ENCODE data around the gene KRT78.

The KRT78 gene

GRCh38 chr12:52801773-52802172, 47.0 kb downstream of the KRT78 start:
- TF ChIP-seq, protein P1, sequence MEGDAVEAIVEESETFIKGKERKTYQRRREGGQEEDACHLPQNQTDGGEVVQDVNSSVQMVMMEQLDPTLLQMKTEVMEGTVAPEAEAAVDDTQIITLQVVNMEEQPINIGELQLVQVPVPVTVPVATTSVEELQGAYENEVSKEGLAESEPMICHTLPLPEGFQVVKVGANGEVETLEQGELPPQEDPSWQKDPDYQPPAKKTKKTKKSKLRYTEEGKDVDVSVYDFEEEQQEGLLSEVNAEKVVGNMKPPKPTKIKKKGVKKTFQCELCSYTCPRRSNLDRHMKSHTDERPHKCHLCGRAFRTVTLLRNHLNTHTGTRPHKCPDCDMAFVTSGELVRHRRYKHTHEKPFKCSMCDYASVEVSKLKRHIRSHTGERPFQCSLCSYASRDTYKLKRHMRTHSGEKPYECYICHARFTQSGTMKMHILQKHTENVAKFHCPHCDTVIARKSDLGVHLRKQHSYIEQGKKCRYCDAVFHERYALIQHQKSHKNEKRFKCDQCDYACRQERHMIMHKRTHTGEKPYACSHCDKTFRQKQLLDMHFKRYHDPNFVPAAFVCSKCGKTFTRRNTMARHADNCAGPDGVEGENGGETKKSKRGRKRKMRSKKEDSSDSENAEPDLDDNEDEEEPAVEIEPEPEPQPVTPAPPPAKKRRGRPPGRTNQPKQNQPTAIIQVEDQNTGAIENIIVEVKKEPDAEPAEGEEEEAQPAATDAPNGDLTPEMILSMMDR (IDR thresholded peaks at IDR 0.05; ENCODE audit: extremely low read depth, missing control alignments), result no peak
- DNase-seq (ENCODE audit: low spot score), result no peak

DNA sequence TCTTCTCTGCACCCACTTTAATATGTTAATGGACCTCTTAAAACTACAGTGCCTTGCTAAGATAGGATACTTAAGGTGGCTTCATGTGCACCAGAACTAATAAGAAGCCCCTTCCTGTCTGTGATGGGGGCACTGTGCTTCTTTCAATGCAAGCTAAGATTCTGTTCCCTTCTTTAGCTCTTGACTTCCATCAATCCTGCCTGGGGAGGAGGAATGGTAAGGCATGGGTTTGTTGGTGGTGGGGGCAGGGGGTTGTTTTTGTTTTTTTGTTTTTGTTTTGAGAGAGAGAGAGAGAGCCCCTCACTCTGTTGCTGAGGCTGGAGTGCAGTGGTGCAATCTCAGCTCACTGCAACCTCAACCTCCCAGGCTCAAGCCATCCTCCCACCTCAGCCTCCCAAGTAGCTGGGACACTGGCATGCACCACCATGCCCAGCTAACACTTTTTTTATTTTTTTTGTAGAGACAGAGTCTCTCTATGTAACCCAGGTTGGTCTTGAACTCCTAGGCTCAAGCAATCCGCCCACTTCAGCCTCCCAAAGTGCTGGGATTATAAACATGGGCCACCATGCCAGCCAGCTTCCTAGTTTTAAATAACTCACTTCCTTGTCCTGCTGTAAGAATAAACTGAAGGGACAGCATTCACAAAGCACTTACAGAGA, 48.4 kb downstream of the KRT78 start:
- DNase-seq (ENCODE audit: low spot score), result no peak
- TF ChIP-seq, protein P1 (IDR thresholded peaks at IDR 0.05; ENCODE audit: extremely low read depth, missing control alignments), result no peak

GRCh38 chr12:52799505-52800211, 49.1 kb downstream of the KRT78 start:
- DNase-seq (ENCODE audit: low spot score), result no peak
- TF ChIP-seq, protein P1 (IDR thresholded peaks at IDR 0.05; ENCODE audit: extremely low read depth, missing control alignments), result no peak

DNA sequence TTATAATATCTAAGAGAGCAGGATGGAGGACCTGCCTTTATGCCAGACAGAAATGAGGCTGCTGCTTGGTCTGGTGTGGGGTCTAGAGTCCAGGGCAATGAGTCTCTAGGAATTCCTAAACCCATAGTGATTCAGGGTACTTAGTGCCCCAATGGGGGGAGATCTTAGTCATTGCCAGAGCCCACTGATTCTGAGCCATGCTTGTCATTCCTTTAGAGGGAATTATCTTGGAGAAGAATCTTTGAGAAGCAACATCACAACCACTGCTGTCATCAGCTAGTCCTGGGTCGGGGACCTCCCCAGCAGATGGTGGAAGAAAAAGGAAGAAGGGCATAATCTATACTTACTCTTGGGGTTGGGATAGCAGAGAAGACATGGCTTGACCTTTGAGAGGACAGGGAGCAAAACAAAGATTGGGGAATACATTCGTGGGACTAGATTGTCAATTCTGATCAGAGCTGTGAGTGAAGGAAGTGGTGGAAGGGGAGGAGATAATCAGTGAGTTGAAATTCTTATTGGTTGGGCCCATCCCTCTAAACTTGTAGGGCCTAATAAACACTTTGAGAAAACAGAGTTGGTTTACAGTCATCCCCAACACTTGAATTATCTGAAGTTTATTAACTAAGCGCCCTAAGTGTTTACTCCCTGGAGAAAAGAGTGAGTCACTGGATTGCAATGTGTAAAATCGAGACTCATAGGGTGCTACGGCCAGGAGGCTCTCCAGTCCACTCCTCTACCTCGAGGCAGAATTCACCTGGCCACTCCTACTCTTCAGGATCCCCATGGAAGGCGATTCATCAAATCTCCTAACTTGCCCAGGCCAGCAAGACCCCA, 49.9 kb downstream of the KRT78 start:
- TF ChIP-seq, protein P1 (IDR thresholded peaks at IDR 0.05; ENCODE audit: extremely low read depth, missing control alignments), result no peak
- no peak for DNase-seq (ENCODE audit: low spot score)

DNA sequence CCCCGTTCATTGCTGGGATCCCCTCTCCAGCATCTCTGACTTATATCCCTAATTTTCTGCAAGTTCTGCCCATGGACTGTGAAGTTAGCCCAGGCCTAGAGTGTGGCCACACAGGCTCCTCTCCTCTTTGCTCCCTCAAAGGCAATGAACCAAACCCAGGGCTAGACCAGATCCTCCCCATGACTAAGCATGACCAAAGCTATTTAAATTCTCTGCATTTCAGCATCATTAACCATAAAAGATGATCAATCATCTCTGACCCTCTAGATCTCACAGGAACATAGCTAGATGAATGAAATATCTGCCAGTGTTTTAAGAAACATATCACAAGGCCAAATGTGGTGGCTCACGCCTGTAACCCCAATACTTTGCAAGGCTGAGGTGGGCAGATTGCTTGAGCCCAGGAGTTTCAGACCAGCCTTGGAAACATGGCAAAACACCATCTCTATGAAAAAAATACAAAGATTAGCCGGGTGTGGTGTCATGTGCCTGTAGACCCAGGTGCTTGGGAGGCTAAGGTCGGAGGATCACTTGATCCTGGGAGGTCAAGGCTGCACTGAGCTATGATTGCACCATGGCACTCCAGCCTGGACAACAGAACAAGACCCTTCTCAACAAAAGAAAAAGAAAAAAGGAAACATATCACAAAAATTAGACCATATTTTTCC, 50.7 kb downstream of the KRT78 start:
- TF ChIP-seq, protein P1 (IDR thresholded peaks at IDR 0.05; ENCODE audit: extremely low read depth, missing control alignments), result no peak
- no peak for DNase-seq (ENCODE audit: low spot score)

DNA sequence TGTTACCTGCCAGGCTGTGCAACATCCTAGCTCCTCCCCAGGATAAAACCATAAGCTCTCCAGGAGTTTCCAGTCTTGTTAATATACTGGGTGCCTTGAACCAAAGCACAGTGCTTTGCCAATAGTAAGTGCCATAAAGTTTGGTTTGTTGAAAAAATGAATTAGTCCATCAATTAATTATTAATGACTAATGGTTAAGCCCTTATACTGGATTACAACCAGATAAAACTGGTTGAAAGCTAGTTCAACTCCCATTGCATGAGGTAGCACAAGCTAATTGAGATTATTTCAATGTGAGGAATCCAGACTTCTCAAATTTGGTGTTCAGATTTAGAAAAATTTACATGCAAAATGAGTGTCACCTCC, 51.3 kb downstream of the KRT78 start:
- no peak for DNase-seq (ENCODE audit: low spot score)
- TF ChIP-seq, protein P1 (IDR thresholded peaks at IDR 0.05; ENCODE audit: extremely low read depth, missing control alignments), result no peak
